GM23248 (cell line): Measurements from ENCODE around the gene SPRN. TPM values are rescaled to one million over a fixed set of nuclear protein-coding genes. Genes with fewer than 3 reads are reported as not detected.

Experiments
- DNase-seq: peaks from one replicate; pipeline ENCODE4 v3.0.0-alpha.2; 2015
- H2AFZ ChIP-seq: fragments of 200-600 bp; sonication (generic); 2 replicates; pipeline ENCODE4 v1.6.1; 2016; ENCODE audit warnings: antibody characterized with exemption
- H3F3A ChIP-seq: fragments of 200-600 bp; sonication (generic); 2 replicates; pipeline ENCODE4 v1.6.1; 2016; ENCODE audit warnings: mild to moderate bottlenecking, antibody characterized with exemption, mixed run types; ENCODE audit not compliant: insufficient read depth
- H3K27ac ChIP-seq: fragments of 200-600 bp; sonication (generic); 2 replicates; pipeline ENCODE4 v1.5.1; 2016; ENCODE audit warnings: mild to moderate bottlenecking
- H3K27me3 ChIP-seq: fragments of 200-600 bp; sonication (generic); replicated peaks from 2 replicates; pipeline ENCODE4 v1.6.1; 2016; ENCODE audit warnings: mild to moderate bottlenecking; ENCODE audit not compliant: insufficient read depth
- H3K36me3 ChIP-seq: fragments of 200-600 bp; sonication (generic); 2 replicates; pipeline ENCODE4 v1.6.1; 2016; ENCODE audit warnings: low read depth, mild to moderate bottlenecking
- H3K4me1 ChIP-seq: fragments of 200-600 bp; sonication (generic); 2 replicates; pipeline ENCODE4 v1.6.1; 2016; ENCODE audit warnings: mild to moderate bottlenecking; ENCODE audit not compliant: insufficient read depth
- H3K4me2 ChIP-seq: fragments of 200-600 bp; sonication (generic); one replicate; pipeline ENCODE4 v1.6.1; 2016; ENCODE audit warnings: mild to moderate bottlenecking; ENCODE audit not compliant: unreplicated experiment
- H3K4me3 ChIP-seq: fragments of 200-600 bp; sonication (generic); 2 replicates; pipeline ENCODE4 v1.5.1; 2016; ENCODE audit warnings: mild to moderate bottlenecking
- H3K79me2 ChIP-seq: fragments of 200-600 bp; sonication (generic); 2 replicates; pipeline ENCODE4 v1.6.1; 2016; ENCODE audit warnings: mild to moderate bottlenecking; ENCODE audit not compliant: insufficient read depth
- H3K9ac ChIP-seq: fragments of 200-600 bp; sonication (generic); 2 replicates; pipeline ENCODE4 v1.6.1; 2016; ENCODE audit warnings: mild to moderate bottlenecking
- H3K9me2 ChIP-seq: fragments of 200-600 bp; sonication (generic); 2 replicates; pipeline ENCODE4 v1.6.1; 2016; ENCODE audit warnings: mixed run types, mild to moderate bottlenecking, moderate library complexity; ENCODE audit not compliant: insufficient read depth
- H3K9me3 ChIP-seq: fragments of 200-600 bp; sonication (generic); one replicate; pipeline ENCODE4 v1.6.1; 2017; ENCODE audit warnings: low read depth
- H4K20me1 ChIP-seq: fragments of 200-600 bp; sonication (generic); 2 replicates; pipeline ENCODE4 v1.6.0; 2016; ENCODE audit not compliant: insufficient read depth
- EZH2 ChIP-seq: fragments of 200-600 bp; sonication (generic); IDR thresholded peaks from 2 replicates; pipeline ENCODE4 v1.6.1; 2018; ENCODE audit warnings: antibody characterized with exemption, mild to moderate bottlenecking; ENCODE audit not compliant: insufficient read depth, poor library complexity, severe bottlenecking
- EZH2phosphoT487 ChIP-seq: fragments of 200-600 bp; sonication (generic); IDR thresholded peaks from 2 replicates; pipeline ENCODE4 v1.6.1; 2018; ENCODE audit warnings: antibody characterized with exemption, moderate library complexity, mild to moderate bottlenecking, low read depth; ENCODE audit not compliant: insufficient read depth
- WGBS, 2 experiments: methylation state at CpG; one replicate each; pipeline ENCODE4 v1.1.6; 2015 to 2017; ENCODE audit warnings: low lambda C conversion rate in 2 of 2, low coverage in 1 of 2; ENCODE audit errors: missing lambda C conversion rate in 2 of 2; 5-methylcytosine and 5-hydroxymethylcytosine counted together
- in situ Hi-C: fragments of 300-500 bp; cut with MboI; formaldehyde crosslinking; loops from 2 replicates; pipeline ENCODE4 v1.15.0; 2020
- polyA plus RNA-seq: library from polyadenylated mRNA; unstranded; fragments of >200 nt; fragmentation: Nextera tagmentation; extraction: Ambion mirVana; gene quantifications from 2 replicates; pipeline ENCODE4 v1.2.1, GENCODE V29; 2016
- total RNA-seq: library from RNA; depleted of rRNA; stranded (reverse); fragments of >200 nt; shearing (Covaris generic); gene quantifications from 2 replicates; pipeline ENCODE4 v1.2.3, GENCODE V29; 2014

SPRN gene
- total and polyA plus RNA-seq, 2 experiments from 2014 or later, result 0.22 to 0.34 TPM

GRCh38 chr10:133454204-133454893 is 29.9 kb upstream of the SPRN start:
- H3F3A ChIP-seq, result no peaks in the 10 kb centered on the region
- H3K9me3 ChIP-seq, result no peaks in the 10 kb centered on the region
- no peak overlapping the region for H3K4me3 ChIP-seq
- H3K9me2 ChIP-seq, result no peaks in the 10 kb centered on the region
- no peaks in the 10 kb centered on the region for H4K20me1 ChIP-seq
- no peak overlapping the region for H3K27ac ChIP-seq
- no peak overlapping the region for H3K9ac ChIP-seq
- in situ Hi-C loops, result no loop called here
- no peaks in the 10 kb centered on the region for H3K27me3 ChIP-seq
- no peaks in the 10 kb centered on the region for H3K36me3 ChIP-seq
- H3K4me1 ChIP-seq, result no peaks in the 10 kb centered on the region
- WGBS, 2 experiments, result 41 to 51% methylated on average over 6 to 10 of the region's 10 CpGs
- no peak overlapping the region for H3K4me2 ChIP-seq
- TF ChIP-seq EZH2 (no peak), EZH2phosphoT487 (no peak)
- DNase-seq, result no peak
- no peaks in the 10 kb centered on the region for H3K79me2 ChIP-seq
- H2AFZ ChIP-seq, result no peak overlapping the region

DNA sequence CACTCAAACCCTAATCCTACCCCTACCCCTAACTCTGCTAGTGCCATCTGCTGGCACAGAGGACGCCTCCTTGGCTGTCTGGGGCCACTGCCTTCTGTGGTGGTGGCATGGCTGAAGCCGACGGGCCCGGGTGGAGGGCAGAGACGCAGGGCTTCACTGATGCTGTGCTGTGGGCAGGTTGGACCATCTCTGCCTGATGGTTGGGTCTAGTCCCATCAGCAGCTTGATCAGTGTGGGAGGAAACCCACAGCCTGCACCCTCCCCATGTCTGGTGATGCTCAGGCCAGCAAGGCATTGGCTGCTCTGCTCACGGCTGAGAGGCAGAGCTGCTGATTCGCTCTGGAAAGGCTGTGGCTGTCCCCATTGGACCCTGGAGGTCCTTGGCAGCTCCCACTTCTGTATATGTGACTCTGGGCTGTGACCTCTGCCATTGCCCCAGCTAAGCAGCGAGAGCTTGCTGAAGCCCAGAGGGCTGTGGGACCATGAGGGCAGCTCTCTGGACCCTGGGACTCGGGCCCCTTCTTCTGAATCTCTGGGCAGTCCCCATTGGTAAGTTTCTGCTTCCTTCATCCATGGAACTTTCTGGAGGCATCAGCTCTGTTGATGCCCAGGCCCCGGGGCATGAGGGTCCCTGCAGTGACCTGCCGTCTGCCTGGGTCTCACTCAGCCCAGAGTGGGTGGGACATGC is 29.2 kb upstream of the SPRN start, which contains the start of gene SCART1:
SCART1 (plus strand) TSS at position 430 of the 688 bp plus-strand sequence; CDS start at position 483, 53 bp downstream.
- Histone ChIP-seq H3K9ac (no peak within 1 kb of the TSS), H3K79me2 (no peaks in the 10 kb centered on the region), H3K27ac (no peak within 1 kb of the TSS), H4K20me1 (no peaks in the 10 kb centered on the region), H3K27me3 (no peaks in the 10 kb centered on the region), H3K4me1 (no peaks in the 10 kb centered on the region), H3F3A (no peaks in the 10 kb centered on the region), H3K9me3 (no peaks in the 10 kb centered on the region), H3K4me2 (no peak within 1 kb of the TSS), H3K4me3 (no peak within 1 kb of the TSS), H2AFZ (no peak within 1 kb of the TSS), H3K36me3 (no peaks in the 10 kb centered on the region), H3K9me2 (no peaks in the 10 kb centered on the region)
- in situ Hi-C loops, result no loop called here
- DNase-seq, result no peak
- WGBS, 2 experiments, result 56 to 63% methylated on average over 10 to 11 of the region's 11 CpGs
- TF ChIP-seq EZH2 (no peak), EZH2phosphoT487 (no peak)

DNA sequence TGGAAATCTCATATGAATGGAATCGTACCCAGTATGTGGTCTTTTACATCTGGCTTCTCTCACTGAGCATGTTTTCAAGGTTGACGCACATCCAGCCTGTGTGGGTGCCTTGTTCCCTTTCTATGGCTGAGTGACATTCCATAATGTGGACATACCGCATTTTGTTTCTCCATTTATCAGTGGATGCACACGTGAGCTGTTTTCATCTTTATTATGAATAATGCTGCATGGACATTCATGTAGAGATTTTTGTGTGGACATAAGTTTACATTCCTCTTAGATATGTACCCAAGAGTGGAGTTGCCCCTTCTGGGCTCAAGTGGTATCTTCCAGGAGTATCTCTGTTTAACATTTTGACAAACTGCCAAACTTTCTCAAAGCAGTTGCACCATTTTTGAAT is 28.0 kb upstream of the SPRN start:
- H3K9me2 ChIP-seq, result no peaks in the 10 kb centered on the region
- H3K9ac ChIP-seq, result no peak overlapping the region
- no peaks in the 10 kb centered on the region for H3K36me3 ChIP-seq
- H3K4me3 ChIP-seq, result no peak overlapping the region
- H3K27ac ChIP-seq, result no peak overlapping the region
- no peak overlapping the region for H3K4me2 ChIP-seq
- in situ Hi-C loops, result no loop called here
- H3F3A ChIP-seq, result no peaks in the 10 kb centered on the region
- H3K4me1 ChIP-seq, result no peaks in the 10 kb centered on the region
- no peaks in the 10 kb centered on the region for H4K20me1 ChIP-seq
- H3K9me3 ChIP-seq, result peaks cover 3% of the 10 kb centered on the region
- TF ChIP-seq EZH2 (no peak), EZH2phosphoT487 (no peak)
- DNase-seq, result no peak
- no peak overlapping the region for H2AFZ ChIP-seq
- 62 to 66% methylated on average over 4 of the region's 4 CpGs for WGBS, 2 experiments
- H3K79me2 ChIP-seq, result no peaks in the 10 kb centered on the region
- H3K27me3 ChIP-seq, result no peaks in the 10 kb centered on the region

GRCh38 chr10:133451346-133451745 is 26.9 kb upstream of the SPRN start:
- no peak for DNase-seq
- Histone ChIP-seq H3K36me3 (no peaks in the 10 kb centered on the region), H3K9ac (no peak overlapping the region), H3K9me3 (peaks cover 3% of the 10 kb centered on the region), H3K9me2 (no peaks in the 10 kb centered on the region), H3K4me1 (no peaks in the 10 kb centered on the region), H3K79me2 (no peaks in the 10 kb centered on the region), H3K4me2 (no peak overlapping the region), H3K27ac (no peak overlapping the region), H3K4me3 (no peak overlapping the region), H2AFZ (no peak overlapping the region), H3F3A (no peaks in the 10 kb centered on the region), H3K27me3 (no peaks in the 10 kb centered on the region), H4K20me1 (no peaks in the 10 kb centered on the region)
- 23 to 26% methylated on average over 4 of the region's 4 CpGs for WGBS, 2 experiments
- TF ChIP-seq EZH2, result no peak
- TF ChIP-seq EZH2phosphoT487, result no peak
- in situ Hi-C loops, result no loop called here
